GM03348 (cell line): Measurements from ENCODE around the gene CSTPP1.
"Not testable (repeated sequence)": the region's sequence is repeated elsewhere in the genome, so short reads cannot be mapped to it uniquely, and the experiment has no call there.

ENCODE experiments used
- DNase-seq: peaks from one replicate; pipeline ENCODE4 v3.0.0; 2012; ENCODE audit warnings: low spot score

Gene CSTPP1

DNA sequence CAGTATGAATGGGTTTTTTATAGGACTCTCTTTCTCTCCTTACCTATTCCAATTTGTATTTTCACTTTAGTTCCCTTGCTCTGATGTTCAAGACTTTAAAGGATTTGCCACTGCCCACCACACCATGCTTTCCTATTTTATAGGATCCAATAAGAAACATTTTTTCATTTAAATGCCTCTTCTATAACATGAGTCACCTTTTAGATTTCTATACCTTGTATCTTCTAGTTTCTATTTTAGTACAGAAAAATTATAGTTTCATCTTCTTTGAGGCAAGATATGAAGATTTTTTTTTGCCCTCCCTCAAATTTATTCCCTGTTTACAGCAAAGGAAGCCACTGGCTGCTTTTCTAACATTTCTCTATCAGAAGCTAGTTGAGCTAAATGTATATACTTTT, 163.4 kb downstream of the CSTPP1 start:
- no peak for DNase-seq

DNA sequence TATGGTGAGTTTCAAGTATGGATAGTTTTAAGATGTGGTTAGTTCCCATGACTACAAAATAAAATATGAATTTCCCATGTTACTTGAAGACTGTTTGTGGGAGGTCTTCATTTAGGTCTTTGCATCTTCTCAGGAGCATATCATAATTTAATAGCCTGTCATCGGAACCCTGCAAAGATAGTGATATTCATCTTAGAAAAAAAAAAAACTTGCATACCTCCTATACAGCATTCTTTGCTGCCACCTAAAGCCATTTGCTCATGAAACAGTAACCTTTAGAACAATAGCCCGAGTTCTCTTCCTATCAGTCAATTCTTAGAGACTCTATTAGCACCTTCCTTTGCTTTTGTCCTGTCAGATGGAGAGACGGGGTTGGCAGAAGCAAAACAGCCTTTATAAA, 164.8 kb downstream of the CSTPP1 start:
- DNase-seq, result no peak

DNA sequence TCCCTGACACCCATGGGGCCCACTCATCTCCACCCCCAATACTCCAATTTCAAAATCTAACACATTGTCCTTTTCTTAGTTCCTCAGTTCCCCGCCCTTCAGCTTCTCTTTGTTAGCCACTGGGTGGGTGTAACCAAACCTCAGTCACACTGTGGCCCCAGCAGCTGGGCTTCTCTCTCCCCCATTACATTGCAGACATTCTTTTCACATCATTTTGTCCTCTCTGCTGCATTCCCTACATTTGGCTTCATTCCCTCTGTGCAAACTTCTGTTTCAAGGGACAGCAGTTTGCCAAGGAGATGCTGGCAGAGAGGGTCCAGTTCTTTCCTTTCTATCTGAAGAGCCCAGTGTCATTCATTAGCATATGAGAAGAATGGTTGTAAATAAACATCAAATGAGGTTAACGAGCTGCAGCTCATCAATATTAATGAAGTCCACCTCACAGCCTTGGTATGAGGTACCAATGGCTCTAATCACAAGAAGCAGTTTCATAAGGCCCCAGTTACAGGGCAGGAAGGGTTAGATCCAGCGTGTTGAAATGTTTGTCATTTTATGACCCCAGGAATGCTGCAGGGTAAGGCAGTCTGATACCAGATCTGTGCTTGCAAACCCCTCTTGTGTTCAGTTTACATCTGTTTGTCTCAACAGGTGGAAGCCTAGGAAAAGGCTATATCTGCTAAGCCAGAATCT, 167.8 kb downstream of the CSTPP1 start:
- peak; percentile 74 for DNase-seq

DNA sequence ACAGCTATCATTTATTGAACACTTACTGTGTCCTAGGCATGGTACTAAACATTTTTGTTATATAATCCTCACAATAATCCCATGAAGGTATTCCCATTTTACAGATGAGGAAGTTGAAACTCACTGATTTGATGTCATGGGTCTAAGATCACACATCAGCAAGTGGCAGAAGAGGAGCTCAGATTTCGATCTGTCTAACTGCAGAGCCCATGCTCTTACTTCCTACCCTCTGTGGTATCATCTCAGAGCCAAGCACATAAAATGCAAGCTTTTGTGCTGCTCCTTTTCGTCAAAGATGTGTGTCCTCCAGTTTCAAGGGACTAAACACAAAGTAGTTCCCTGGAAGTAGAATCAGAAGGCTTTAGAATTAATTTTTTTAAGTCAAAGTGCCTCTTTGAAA, 169.0 kb downstream of the CSTPP1 start:
- no peak for DNase-seq

DNA sequence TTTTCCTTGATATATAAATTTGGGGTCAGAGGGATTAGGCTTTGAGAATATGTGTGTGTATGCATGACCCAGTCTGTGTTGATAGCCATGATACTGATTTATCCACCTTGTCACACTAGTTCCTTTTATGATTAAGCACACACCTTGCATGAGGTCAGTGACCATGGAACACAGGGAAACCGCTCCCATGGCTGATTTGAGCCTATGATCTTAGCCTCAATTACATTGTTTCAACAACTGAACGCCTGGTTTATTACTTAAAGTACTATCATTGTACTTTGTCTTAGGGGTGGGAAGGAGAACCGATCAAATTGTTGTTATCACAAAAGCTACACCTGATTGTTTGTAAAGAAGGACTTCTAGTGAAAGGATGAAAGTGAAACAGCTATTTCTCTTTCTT, 169.4 kb downstream of the CSTPP1 start:
- no peak for DNase-seq

DNA sequence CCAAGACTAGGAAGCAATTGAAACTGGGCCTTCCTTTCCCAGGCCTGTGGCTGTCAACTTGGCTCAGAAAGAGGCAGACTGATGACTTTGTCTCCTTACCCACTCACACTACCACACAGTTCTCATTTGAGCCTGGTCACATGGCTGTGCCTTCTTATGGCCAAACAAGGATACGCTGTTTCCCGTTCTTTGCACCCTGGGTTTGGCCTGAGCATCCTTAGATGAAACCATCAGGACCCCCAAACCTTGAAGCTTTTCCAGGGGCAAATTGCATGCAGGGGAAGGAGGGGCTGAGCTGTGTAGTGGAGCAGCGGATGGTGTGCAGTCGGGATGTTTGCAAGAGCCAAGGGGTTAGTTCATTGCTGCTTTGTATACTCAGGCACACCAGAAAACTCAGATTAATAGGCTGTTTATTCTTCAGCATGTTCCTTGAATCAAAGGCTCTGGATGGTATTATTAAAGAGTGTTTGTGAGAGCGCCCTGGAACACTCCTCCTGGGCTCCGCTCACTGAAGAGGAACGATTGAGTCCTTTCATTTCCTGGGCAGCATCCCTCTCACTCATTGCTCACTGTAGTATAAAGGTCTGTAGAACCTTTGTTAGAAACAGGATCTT, 170.3 kb downstream of the CSTPP1 start:
- no peak for DNase-seq

DNA sequence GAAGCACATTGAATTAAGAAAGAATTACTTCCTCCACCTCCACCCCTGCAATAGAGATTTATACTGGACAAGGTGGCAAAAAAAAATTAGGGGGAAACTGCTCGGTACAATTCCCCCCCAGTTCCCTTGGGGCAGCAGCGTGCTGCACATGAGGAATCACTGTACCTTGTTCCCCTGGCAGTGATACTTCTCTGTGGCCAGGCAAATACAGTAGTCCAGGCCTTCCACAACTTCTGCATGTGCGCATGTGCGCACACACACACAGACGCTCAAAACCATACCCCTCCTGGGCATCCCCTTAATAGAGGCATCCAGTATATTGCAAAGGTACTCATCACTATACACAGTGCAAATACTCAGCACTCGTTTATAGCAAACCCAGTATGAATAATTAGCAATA, 171.2 kb downstream of the CSTPP1 start:
- no peak for DNase-seq

DNA sequence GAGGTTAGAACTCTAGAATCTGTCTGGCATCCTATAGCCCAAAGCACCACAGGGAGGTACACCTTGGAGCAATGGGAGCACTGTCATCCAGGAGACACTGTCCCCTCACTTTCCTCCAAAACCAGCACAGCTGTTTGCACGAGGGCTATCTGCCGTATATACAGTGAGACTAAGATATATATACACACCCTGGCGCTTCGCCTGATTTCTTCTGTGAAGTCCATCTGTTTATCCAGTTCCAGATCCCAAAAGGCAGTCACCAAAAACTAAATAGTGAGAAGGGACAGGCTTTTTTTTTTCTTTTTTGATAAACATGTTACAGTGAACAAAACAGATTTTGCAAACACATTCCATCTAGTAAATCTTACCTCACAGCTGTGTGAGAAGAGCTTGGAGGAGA, 171.7 kb downstream of the CSTPP1 start:
- DNase-seq, result no peak

DNA sequence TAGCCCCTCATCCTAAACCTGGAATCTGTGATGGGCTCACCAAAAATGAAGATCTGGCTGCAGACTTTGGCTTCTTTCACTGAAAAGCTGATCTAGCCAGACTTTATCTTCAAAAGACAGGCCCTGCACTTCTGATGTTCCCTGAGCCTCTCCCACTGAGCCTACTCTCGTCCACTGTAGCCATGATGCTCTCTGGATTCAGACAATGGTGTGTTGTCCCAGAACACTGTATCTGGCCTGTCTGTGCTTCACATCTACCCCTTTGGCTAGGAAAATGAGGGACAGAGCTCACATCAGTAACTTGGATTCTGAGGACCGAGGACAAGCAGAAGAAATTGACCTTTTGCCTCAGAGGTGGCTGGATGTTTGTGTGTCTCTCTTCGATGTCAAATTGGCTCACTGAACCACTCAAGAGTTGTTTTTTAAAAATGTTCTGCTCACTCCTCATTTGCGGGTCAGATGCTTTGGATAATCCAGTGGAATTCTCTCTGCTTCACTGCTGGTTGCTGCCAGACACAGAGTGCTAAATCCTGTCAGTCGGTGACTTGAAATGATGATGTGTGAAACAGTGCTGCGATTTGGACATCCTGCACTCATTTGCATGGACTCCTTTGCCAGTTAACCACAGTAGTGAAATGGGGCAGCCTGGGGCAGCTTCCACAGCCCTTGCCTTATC, 172.6 kb downstream of the CSTPP1 start:
- DNase-seq, result no peak

DNA sequence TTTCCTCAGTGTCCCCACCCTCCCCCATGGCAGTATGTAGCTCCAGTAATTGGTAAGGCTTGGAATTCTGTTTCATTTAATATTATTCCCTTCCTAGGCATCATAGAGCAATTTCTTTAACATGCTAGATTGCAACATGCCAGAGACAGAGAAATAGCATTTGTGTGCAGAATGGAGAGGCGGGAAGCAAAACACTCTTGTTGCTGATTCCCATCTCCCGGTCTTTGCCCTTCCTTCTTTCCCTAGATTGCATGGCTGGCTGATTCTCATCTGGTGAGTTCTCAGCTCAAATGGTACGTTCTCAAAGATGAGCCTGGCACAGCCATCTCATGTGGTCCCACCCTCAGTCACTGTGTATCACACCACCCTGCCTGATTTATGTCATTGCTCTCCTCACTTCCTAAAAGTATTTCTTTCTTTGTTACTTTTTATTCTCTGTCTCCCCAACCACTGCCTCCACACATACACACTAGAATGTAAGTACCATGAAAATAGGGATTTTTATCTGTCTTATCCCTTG, 173.2 kb downstream of the CSTPP1 start:
- DNase-seq, result no peak

DNA sequence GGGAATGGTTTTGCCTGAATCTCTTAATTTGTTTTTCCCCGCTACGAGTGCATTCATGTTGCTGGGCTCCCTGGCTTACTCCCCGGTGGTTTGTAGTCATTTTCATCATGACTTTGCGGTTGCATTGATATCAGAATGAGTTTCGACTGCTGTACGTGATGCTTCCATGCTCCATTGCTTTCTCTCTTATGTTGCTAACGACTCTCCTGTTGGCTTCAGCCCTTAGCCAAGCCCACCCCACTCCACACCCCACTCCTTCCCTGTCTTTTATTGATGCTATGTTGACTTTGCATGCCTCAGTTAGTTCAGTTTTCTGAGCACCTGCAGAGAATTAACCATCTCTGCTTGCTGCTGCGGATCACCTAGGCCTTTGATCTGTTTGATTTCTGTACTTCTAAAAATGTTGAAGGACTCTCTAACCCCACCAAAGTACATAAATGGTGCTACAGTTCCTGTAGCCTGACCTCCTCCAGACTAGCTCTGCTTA, 174.8 kb downstream of the CSTPP1 start:
- DNase-seq, result no peak

DNA sequence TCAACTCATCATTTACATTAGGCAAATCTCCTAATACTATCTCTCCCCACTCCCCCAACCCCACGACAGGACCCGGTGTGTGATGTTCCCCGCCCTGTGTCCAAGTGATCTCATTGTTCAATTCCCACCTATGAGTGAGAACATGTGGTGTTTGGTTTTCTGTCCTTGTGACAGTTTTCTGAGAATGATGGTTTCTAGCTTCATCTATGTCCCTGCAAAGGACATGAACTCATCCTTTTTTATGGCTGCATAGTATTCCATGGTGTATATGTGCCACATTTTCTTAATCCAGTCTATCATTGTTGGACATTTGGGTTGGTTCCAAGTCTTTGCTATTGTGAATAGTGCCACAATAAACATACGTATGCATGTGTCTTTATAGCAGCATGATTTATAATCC, 176.4 kb downstream of the CSTPP1 start:
- not testable (repeated sequence) for DNase-seq

DNA sequence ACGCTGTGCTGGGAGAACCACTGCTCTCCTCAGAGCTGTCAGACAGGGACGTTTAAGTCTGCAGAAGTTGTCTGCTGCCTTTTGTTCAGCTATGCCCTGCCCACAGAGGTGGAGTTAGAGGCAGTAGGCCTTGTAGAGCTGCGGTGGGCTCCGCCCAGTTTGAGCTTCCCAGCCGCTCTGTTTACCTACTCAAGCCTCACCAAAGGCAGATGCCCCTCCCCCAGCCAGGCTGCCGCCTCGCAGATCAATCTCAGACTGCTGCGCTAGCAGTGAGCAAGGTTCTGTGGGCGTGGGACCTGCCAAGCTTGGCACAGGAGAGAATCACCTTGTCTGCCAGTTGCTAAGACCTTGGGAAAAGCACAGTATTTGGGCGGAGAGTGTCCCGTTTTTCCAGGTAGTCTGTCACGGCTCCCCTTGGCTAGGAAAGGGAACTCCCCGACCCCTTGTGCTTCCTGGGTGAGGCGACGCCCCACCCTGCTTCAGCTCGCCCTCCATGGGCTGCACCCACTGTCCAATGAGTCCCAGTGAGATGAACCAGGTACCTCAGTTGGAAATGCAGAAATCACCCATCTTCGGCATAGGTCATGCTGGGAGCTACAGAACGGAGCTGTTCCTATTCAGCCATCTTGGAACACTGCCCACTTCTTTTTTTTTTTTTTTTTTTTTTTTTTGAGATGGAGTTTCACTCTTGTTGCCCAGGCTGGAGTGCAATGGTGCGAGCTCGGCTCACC, 182.6 kb downstream of the CSTPP1 start:
- DNase-seq, result not testable (repeated sequence)

DNA sequence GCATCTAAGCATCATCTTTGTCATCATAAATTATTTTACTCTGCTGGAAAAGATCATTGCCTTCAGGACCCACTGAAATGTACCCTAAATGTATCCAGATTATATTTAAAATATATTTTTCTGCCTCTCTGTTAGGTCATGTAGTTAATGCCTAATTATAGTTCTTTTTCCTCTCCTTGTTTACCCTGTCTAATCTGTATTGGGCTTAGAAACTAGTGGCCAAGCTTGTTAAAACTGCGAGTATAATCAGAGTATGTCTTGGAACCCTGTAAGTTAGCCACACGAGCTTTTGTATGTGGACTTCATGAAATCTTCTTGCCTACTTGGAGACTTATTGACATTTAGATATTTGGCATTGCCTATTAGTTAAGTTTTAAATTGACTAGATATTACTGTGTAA, 184.5 kb downstream of the CSTPP1 start:
- DNase-seq, result no peak

DNA sequence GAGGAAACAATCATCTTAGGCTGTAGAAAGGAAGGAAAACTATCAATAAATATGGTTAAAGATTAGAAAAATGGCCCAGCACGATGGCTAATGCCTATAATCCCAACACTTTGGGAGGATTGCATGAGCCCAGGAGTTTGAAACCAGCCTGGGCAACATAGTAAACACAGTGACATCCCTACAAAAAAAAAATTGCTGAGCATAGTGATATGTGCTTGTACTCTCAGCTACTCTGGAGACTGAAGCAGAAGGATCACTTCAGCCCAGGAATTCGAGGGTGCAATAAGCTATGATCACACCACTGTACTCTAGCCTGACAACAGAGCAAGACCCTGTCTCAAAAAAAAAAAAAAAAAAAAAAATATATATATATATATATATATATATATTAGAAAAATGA, 185.2 kb downstream of the CSTPP1 start:
- DNase-seq, result no peak

DNA sequence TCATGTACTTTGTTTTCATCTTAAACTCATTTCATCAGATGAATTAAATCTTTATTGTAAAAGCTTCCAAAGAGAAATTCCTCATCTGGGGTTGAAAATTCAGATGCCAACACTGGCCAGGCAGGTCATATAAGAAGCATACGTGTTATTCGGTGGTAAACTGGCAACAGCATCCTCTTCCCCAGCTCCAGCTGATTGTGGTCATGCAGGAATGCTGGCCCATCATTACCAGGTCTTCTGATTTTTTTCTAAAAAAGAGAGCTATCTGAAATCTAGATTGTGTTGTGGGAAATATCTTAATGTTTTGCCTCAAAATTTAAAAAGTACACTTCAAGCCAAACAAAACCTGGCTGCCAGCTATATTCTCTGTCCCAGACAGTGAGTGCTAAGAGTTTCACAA, 186.5 kb downstream of the CSTPP1 start:
- no peak for DNase-seq

DNA sequence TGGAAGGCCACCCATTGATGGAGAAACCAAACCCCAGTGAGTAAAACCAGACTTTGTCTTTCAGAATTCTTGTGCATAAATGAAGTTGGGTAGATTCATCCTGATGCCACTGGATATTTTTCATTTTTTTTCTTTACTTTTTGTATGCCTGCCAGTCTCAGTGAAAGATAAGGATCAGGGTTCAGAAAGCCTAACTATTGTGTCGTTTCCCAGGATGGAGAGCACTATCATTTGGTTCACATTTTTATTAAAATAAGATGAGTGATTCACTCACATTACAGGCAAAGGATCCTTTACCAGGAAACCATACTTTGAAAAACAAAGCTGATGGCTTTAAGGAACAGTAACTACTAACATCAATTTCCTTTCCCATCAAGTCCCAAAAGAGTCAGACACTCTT, 188.1 kb downstream of the CSTPP1 start:
- no peak for DNase-seq

DNA sequence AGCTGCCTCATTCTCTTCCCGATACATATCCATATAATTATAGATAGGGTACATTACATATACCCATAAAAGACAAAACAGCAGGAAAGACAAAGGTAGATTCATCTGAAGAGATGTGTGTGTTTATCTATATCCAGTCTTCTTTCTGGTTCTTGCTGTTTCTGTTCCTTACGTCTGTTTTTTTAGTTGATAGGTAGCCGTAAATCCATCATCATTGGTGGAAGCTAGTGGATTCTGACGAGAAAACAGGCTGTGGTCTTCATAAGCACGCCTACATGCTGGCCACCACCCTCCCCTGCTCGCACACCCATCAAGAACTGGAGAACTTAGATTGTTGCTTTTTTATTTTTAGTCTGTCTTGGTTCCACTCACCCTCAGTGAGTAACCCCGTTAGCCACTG, 188.5 kb downstream of the CSTPP1 start:
- DNase-seq, result no peak

DNA sequence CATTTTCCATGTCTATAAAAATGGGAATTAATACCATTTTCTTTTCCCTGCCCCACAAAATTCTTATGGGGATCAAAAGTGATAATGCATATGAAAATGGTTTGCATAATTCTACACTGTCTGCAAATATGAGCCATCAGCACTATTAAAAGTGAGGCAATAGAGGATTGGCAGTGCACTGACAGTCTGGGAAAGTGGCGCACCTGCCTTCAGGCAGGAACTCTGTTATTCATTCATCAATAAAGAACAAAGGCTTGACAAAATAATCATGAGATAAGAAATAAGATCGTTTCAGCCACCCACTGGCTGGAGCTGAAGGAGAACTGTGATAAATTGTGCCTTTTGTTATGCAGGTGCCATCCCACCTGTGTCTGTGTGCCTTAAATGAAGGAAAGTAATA, 190.7 kb downstream of the CSTPP1 start:
- no peak for DNase-seq

DNA sequence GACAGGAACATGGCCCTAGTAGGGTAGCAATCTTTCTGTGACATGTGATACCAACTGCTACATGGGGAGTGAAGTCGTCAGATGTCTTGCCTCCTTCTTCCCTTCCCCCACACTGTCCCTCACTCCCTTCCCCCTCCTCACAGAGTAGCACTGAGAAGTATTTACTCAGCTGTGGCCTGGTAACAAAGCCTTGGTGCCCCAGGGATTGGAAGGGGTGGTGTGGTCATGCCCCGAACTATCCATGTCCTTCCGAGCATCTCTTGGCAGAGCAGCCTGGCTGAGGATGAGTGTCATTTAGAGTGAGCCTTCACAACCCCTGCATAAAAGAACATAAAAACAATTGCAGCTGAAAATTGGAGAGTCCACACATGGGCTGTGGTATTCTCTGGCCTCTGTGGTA, 194.0 kb downstream of the CSTPP1 start:
- DNase-seq, result no peak

DNA sequence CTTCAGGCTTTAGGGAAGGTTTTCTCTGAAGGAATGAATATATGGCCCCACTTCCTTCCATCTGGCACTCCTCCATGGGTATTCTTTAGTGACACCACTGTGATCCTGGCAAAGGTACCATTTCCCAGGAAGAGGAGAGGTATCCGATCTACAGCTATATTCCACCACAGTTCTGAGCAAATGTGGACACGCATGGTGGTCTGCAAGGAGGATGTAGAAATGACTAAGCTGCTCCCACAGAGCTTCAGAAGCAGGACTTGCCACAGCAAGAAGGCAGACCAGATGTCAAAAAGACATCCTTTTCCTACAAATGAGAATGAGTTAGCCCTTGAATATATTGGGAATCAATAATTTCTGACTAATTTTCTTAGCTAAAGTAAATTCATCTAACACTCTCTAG, 194.6 kb downstream of the CSTPP1 start:
- no peak for DNase-seq

DNA sequence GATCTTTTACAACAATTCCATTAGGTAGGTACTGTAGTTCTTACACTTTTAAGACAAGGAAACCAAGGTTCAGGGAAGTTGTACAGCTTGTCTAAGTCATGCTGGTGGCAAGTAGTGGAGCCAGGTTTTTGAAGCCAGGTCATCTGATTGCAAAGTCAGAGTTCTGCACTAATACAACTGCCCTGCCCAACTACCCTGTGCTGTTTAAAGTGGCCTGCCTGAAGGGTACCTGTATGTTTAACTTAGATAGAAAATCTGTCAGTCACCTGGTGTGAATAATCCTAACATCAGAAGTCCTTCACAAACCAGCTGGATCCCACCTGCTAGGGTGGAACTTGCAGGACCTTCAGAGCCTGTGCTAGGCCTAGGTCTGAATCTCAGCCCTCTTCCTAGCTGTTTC, 195.9 kb downstream of the CSTPP1 start:
- no peak for DNase-seq

DNA sequence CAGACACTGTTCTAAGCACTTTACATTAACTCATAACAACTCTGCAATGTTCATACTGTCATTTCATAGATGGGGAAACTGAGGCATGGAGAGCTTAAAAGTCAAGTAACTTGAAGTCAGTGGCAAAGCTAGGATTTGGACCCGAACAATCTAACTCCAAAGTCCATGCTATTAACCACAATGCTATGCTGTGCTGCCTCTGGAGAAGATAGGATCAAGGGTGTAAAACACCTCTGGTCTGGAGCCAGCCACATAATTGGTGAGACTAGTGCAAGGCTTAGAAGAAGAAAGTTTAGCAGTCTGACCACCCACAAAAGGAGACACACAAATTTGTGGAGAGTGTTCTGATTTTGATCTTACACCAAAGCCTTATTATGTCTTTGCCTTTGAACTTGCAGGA, 196.4 kb downstream of the CSTPP1 start:
- DNase-seq, result no peak
